ENCODE measurements around the gene KLHL25. TPM values are rescaled to one million over a fixed set of nuclear protein-coding genes. Genes with fewer than 3 reads are reported as not detected.

Gene KLHL25
- total RNA-seq, 1 donor from 2014 or later = 19.3 TPM

- no peak for TF ChIP-seq CTCF (conservative IDR thresholded peaks at IDR 0.05)
- Mint-ChIP-seq H3K4me3 (no peak overlapping the region), H3K27ac (ENCODE audit: unreplicated experiment) (peak overlapping the region; percentile 62), H3K4me1 (peaks cover 25% of the 10 kb centered on the region), H3K9me3 (no peaks in the 10 kb centered on the region), H3K36me3 (ENCODE audit: low read depth) (peaks cover 7% of the 10 kb centered on the region), H3K27me3 (ENCODE audit: low read depth) (no peaks in the 10 kb centered on the region)
- DNase-seq (ENCODE audit: low read depth, low spot score) = no peak
These were observed 22.1 kb downstream of the KLHL25 start for GRCh38 chr15:85772668-85773067.

GRCh38 chr15:85771781-85772445 lies 22.8 kb downstream of the KLHL25 start:
- peaks cover 7% of the 10 kb centered on the region for H3K36me3 Mint-ChIP-seq (ENCODE audit: low read depth)
- no peak for TF ChIP-seq CTCF (conservative IDR thresholded peaks at IDR 0.05)
- H3K4me3 Mint-ChIP-seq = no peak overlapping the region
- peaks cover 22% of the 10 kb centered on the region for H3K4me1 Mint-ChIP-seq
- no peak for DNase-seq (ENCODE audit: low read depth, low spot score)
- no peaks in the 10 kb centered on the region for H3K9me3 Mint-ChIP-seq
- peak overlapping the region; percentile 92 for H3K27ac Mint-ChIP-seq (ENCODE audit: unreplicated experiment)
- H3K27me3 Mint-ChIP-seq (ENCODE audit: low read depth) = no peaks in the 10 kb centered on the region

GRCh38 chr15:85771271-85771670 lies 23.5 kb downstream of the KLHL25 start:
- Mint-ChIP-seq H3K27ac (ENCODE audit: unreplicated experiment) (peak overlapping the region; percentile 50), H3K4me3 (no peak overlapping the region)

GRCh38 chr15:85770096-85771041 lies 24.4 kb downstream of the KLHL25 start:
- no peak overlapping the region for H3K4me3 Mint-ChIP-seq
- no peaks in the 10 kb centered on the region for H3K27me3 Mint-ChIP-seq (ENCODE audit: low read depth)
- H3K9me3 Mint-ChIP-seq = no peaks in the 10 kb centered on the region
- TF ChIP-seq CTCF (conservative IDR thresholded peaks at IDR 0.05) = no peak
- H3K4me1 Mint-ChIP-seq = peaks cover 29% of the 10 kb centered on the region
- peaks cover 10% of the 10 kb centered on the region for H3K36me3 Mint-ChIP-seq (ENCODE audit: low read depth)
- H3K27ac Mint-ChIP-seq (ENCODE audit: unreplicated experiment) = peak overlapping the region; percentile 57
- no peak for DNase-seq (ENCODE audit: low read depth, low spot score)

More at GRCh38 chr15:85771271-85771670, 23.5 kb downstream of the KLHL25 start:
- no peak for DNase-seq (ENCODE audit: low read depth, low spot score)
- Mint-ChIP-seq H3K36me3 (ENCODE audit: low read depth) (peaks cover 10% of the 10 kb centered on the region), H3K27me3 (ENCODE audit: low read depth) (no peaks in the 10 kb centered on the region), H3K4me1 (peaks cover 26% of the 10 kb centered on the region), H3K9me3 (no peaks in the 10 kb centered on the region)
- TF ChIP-seq CTCF (conservative IDR thresholded peaks at IDR 0.05) = no peak

GRCh38 chr15:85769182-85769900 lies 25.4 kb downstream of the KLHL25 start:
- Mint-ChIP-seq H3K27me3 (ENCODE audit: low read depth) (no peaks in the 10 kb centered on the region), H3K4me3 (no peak overlapping the region), H3K36me3 (ENCODE audit: low read depth) (peaks cover 10% of the 10 kb centered on the region), H3K27ac (ENCODE audit: unreplicated experiment) (no peak overlapping the region), H3K9me3 (no peaks in the 10 kb centered on the region), H3K4me1 (peaks cover 32% of the 10 kb centered on the region)
- TF ChIP-seq CTCF (conservative IDR thresholded peaks at IDR 0.05) = no peak
- no peak for DNase-seq (ENCODE audit: low read depth, low spot score)
